Fibroblast of gingiva (primary cell): Measurements from ENCODE around the gene CMTM6.
"Not testable (repeated sequence)": the region's sequence is repeated elsewhere in the genome, so short reads cannot be mapped to it uniquely, and the experiment has no call there.

Experiments used
- DNase-seq: peaks from one replicate; pipeline ENCODE4 v3.0.0-alpha.2; 2011; ENCODE audit warnings: low read depth

The CMTM6 gene

GRCh38 chr3:32466808-32467207 lies 35.8 kb downstream of the CMTM6 start:
- not testable (repeated sequence) for DNase-seq

GRCh38 chr3:32464726-32465125 lies 37.9 kb downstream of the CMTM6 start:
- DNase-seq: not testable (repeated sequence)

GRCh38 chr3:32463415-32463814 lies 39.2 kb downstream of the CMTM6 start:
- DNase-seq: not testable (repeated sequence)

GRCh38 chr3:32462191-32462986 lies 40.3 kb downstream of the CMTM6 start:
- DNase-seq: not testable (repeated sequence)

GRCh38 chr3:32460817-32461496 lies 41.7 kb downstream of the CMTM6 start:
- DNase-seq: not testable (repeated sequence)

GRCh38 chr3:32460031-32460749 lies 42.5 kb downstream of the CMTM6 start:
- DNase-seq: no peak

- no peak for DNase-seq
Measured at GRCh38 chr3:32459450-32459849, 43.2 kb downstream of the CMTM6 start.

- no peak for DNase-seq
Measured at GRCh38 chr3:32457971-32458471, 44.6 kb downstream of the CMTM6 start.

- no peak for DNase-seq
Measured at GRCh38 chr3:32456429-32457130, 46.1 kb downstream of the CMTM6 start.

GRCh38 chr3:32455609-32456428 lies 46.8 kb downstream of the CMTM6 start:
- DNase-seq: no peak

GRCh38 chr3:32454731-32455608 lies 47.7 kb downstream of the CMTM6 start:
- no peak for DNase-seq

GRCh38 chr3:32454111-32454510 lies 48.5 kb downstream of the CMTM6 start:
- no peak for DNase-seq

- peak; percentile 87 for DNase-seq
Measured at GRCh38 chr3:32453346-32453745, 49.3 kb downstream of the CMTM6 start.

- no peak for DNase-seq
Measured at GRCh38 chr3:32452009-32452408, 50.6 kb downstream of the CMTM6 start.

- no peak for DNase-seq
Measured at GRCh38 chr3:32450992-32451659, 51.5 kb downstream of the CMTM6 start.

- no peak for DNase-seq
Measured at GRCh38 chr3:32450426-32450825, 52.2 kb downstream of the CMTM6 start.

- DNase-seq: no peak
Measured at GRCh38 chr3:32449691-32450090, 53.0 kb downstream of the CMTM6 start.

- no peak for DNase-seq
Measured at GRCh38 chr3:32448686-32449474, 53.8 kb downstream of the CMTM6 start.
